ENCODE data around the gene PPP4R3C.
"Not testable (repeated sequence)": the region's sequence is repeated elsewhere in the genome, so short reads cannot be mapped to it uniquely, and the experiment has no call there.

Gene PPP4R3C

DNA sequence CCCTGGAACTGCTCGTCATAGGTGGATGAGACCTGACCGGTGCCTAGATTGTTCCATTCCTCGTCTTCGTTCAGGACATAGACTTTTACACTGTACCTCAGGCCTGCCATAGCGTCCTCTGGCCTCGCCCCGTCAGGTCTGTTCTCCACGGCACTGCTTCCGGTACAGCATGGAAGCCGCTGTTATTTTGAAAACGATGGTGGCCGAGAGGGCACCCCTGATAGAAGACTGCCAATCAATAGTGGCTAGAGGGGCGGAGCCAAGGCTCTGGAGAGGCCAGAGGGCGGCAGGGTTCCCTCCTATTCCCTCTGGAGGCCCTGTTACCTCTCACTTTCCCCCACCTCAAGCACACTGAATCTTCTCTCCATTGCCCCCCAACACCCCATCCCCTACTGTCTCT is at the start of gene PPP4R3C:
Gene PPP4R3C (minus strand): TSS at position 155 of the 400 bp plus-strand sequence. CDS start 45 bp downstream, at position 110.
- DNase-seq (ENCODE audit: low read depth in 3 of 3): no peak

DNA sequence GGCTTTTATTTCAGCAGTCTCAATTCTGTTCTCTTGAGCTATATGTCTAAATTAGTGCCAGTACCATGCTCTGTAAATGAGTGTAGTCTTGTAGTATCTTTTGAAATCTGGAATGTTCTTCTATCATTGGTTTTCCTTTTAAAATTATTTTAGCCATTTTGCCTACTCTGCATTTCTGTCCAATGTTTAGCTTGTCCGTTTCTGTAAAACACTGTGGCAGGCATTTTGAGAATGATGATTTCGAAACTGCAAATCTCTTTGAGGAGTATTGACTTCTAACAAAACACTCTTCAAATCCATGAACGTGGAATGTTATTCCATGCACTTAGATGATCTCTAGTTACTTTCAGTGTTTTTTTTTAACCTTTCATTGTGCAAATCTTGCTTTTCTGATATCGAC is 28.3 kb upstream of the PPP4R3C start:
- DNase-seq (ENCODE audit: low read depth in 3 of 3): no peak

- DNase-seq (ENCODE audit: low read depth in 3 of 3): no peak
These were observed 2.9 kb upstream of the PPP4R3C start for GRCh38 chrX:27466051-27466450.

- DNase-seq (ENCODE audit: low read depth in 3 of 3): no peak
These were observed 1.9 kb upstream of the PPP4R3C start for GRCh38 chrX:27465036-27465435.

DNA sequence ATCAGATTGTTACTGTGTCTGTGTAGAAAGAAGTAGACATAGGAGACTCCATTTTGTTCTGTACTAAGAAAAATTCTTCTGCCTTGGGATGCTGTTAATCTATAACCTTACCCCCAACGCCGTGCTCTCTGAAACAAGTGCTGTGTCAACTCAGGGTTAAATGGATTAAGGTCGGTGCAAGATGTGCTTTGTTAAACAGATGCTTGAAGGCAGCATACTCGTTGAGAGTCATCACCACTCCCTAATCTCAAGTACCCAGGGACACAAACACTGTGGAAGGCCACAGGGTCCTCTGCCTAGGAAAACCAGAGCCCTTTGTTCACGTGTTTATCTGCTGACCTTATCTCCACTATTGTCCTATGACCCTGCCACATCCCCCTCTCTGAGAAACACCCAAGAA is 4.0 kb downstream of the PPP4R3C start:
- not testable (repeated sequence) for DNase-seq (ENCODE audit: low read depth in 3 of 3)

GRCh38 chrX:27458544-27458943 is 4.6 kb downstream of the PPP4R3C start:
- DNase-seq (ENCODE audit: low read depth in 3 of 3): not testable (repeated sequence)

DNA sequence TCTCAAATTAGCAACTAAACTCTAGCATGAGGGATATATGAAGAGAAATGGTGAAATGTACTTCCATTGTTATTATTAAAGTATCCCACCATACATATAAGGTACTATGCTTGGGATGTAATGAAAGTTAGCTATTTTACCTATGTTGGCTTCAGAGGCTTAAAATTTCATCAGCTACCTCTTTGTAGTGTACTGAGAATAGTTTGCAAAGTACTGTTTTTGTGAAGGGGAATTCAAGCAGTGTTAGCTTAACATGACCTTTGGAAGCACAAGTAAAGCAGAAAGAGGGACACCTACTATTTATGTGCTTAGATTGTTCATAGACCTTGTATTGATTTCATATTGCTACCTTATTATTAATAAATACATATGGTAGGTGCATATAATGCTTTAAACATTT is 11.8 kb downstream of the PPP4R3C start:
- no peak for DNase-seq (ENCODE audit: low read depth in 3 of 3)

DNA sequence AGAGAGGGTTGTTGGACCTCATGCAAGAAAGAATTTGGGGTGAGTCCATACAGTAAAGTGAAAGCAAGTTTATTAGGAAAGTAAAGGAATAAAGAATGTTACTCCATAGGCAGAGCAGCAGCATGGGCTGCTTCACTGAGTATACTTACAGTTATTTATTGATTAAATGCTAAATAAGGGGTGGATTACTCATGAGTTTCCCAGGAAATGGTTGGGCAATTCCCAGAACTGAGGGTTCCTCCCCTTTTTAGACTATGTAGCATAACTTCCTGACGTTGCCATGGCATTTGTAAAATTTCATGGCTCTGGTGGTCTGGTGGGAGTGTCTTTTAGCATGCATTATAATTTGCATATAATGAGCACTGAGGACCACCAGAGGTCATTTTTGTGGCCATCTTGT is 16.7 kb downstream of the PPP4R3C start:
- no peak for DNase-seq (ENCODE audit: low read depth in 3 of 3)

DNA sequence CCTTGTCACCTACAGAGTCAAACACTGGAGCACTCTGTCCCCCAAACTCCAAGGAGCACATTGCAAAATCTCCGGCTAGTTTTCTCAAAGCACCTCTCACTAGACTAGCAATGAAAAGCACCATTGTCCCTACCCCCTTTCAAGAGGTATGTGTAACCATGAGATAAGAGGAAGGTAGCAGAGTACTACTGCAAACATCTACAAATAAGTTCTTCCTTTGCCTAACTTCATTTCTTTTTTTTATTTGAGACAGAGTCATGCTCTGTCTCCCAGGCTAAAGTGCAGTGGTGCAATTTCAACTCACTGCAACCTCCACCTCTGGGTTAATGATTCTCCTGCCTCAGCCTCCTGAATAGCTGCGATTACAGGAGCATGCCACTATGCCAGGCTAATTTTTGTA is 17.7 kb downstream of the PPP4R3C start:
- DNase-seq (ENCODE audit: low read depth in 3 of 3): no peak

GRCh38 chrX:27444093-27444908 is 18.8 kb downstream of the PPP4R3C start:
- DNase-seq (ENCODE audit: low read depth in 3 of 3): no peak

DNA sequence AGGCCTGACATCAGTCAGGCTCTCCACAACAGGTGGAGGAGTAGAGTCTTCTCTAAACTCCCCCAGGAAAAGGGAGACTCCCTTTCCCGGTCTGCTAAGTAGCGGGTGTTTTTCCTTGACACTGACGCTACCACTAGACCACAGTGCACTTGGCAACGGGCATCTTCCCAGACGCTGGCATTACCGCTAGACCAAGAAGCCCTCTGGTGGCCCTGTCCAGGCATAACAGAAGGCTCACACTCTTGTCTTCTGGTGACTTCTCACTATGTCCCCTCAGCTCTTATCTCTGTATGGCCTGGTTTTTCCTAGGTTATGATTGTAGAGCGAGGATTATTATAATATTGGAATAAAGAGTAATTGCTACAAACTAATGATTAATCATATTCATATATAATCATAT is 20.7 kb downstream of the PPP4R3C start:
- not testable (repeated sequence) for DNase-seq (ENCODE audit: low read depth in 3 of 3)

- no peak for DNase-seq (ENCODE audit: low read depth in 3 of 3)
These were observed 23.4 kb downstream of the PPP4R3C start for GRCh38 chrX:27439771-27440170.

GRCh38 chrX:27438937-27439336 is 24.2 kb downstream of the PPP4R3C start:
- no peak for DNase-seq (ENCODE audit: low read depth in 3 of 3)

DNA sequence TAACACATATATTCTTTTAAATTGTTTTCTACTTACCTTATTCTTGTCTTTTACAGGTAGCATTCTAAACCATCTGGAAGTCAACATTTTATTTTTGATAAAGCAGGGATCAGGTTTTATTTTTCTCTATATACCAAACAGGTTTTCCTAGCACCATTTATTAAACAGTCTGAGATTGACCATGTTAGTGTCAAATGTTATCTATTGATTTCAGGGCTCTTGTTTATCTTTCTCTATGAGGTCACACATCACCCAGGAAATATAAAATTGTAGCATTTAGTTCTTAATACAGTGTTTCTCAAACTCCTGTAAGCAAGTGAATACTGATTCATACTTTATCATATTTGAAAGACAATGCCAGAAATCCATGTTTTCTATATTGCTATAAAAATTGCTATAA is 28.1 kb downstream of the PPP4R3C start:
- DNase-seq (ENCODE audit: low read depth in 3 of 3): no peak
